Raji (cell line): ENCODE measurements around the gene COQ10B.

ENCODE experiments used
- POLR2A ChIP-seq: IDR thresholded peaks from 2 replicates; pipeline ENCODE4 v1.6.1; 2011; ENCODE audit warnings: low read depth, low read length, control low read depth; ENCODE audit not compliant: insufficient read depth

The COQ10B gene

DNA sequence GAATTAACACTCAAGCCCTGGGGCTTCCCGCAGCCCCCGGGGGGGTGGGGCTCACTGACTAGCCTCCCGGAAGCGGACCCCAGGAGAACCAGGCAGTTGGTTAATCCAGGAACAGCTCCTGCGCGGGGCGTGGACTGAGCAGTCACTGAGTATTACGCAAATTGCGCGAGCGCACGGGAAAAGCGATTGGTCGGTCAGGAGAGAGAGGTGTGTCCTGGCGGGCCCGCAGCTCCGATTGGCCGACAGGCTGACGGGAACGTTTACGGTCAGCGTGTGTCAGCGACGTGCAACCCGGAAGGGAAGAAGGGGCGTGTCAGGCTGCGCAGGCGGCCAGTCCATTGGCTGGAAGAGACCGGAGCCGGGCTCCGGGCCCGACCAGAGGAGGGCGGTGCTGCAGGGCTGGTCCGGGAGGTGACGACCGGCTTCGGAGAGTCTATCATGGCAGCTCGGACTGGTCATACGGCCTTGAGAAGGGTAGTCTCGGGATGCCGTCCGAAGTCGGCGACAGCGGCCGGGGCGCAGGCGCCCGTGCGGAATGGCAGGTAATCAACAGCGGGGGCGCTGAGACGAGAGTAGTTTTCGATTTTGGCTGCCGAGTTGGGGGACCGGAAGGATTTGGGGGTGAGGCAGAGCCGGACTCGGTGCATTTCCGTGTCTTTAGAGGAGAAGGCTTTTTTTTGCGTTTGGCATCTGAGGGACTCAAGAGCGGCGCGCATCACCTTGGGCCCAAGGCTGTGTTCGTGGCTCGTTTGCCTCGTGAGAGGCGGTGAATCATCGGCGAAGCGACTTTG, at the start of gene COQ10B:
Gene COQ10B (plus strand): TSS at position 430 of the 791 bp plus-strand sequence. CDS start 9 bp downstream, at position 439.
- TF ChIP-seq POLR2A: peak; percentile 75

DNA sequence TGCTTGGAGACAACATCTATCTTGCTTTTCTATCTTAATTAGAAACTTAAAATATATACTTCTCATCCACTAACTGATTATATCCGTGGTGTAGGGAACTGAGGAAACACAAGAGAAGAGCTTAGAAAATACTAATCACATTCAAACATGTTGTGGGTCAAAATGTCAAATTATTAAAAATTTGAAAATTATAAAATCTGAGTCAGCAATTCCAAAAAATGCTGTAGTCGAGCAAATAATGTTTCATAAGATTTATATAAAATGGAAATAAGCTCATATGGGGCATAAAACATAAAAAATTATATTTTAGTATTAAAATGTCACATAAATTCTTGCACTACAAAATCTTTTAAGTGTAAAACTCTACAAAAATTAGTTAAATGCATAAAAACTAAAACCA, 47.8 kb upstream of the COQ10B start:
- TF ChIP-seq POLR2A: no peak

DNA sequence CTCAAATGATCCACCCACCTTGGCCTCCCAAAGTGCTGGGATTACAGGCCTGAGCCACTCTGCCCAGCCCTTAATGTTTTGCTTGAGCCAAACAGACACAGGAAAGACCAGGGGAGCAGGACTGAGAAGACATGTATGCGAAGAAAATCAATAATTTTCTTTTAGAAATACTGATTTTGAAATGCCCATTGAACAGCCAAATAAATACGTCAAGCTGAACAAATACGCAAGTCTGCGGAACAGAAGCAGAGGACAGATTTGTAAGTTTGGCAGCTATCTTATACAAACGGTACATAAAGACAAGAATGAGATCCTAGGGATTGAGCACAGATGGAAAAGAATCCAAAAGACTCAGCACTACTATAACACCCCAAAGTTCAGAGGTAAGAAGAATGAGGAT, 39.3 kb upstream of the COQ10B start:
- TF ChIP-seq POLR2A: no peak

DNA sequence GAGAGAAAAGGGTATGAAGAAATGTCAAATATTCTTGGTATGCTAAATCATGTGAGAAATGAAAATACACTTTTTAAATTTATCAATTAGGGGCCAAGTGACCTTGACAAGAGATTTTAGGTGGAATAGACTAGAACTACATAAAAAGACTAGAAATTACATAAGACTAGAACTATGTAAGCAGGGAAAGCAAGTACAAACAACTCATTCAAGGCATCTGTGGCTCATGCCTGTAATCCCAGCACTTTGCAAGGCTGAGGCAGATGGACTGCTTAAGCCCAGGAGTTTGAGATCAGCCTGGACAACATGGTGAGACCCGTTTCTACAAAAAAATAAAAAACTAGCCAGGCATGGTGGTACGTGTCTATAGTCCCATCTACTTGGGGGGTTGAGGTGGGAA, 38.8 kb upstream of the COQ10B start:
- no peak for TF ChIP-seq POLR2A

DNA sequence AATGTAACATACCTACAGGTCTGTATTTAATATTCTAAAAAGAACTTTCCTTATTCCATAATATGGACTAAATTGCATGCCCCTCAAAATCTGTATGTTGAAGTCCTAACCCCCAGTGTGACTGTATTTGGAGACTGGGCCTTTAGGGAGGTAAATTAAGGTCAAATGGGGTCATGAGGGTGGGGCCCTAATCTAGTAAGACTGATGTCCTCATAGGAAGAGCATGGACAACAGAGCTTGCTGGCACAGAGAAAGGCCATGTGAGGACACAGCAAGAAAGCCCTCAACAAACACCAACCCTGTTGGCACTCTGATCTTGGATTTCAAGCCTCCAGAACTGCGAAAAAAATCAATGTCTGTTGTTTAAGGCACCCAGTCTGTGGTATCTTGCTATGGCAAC, 37.1 kb upstream of the COQ10B start:
- TF ChIP-seq POLR2A: no peak

DNA sequence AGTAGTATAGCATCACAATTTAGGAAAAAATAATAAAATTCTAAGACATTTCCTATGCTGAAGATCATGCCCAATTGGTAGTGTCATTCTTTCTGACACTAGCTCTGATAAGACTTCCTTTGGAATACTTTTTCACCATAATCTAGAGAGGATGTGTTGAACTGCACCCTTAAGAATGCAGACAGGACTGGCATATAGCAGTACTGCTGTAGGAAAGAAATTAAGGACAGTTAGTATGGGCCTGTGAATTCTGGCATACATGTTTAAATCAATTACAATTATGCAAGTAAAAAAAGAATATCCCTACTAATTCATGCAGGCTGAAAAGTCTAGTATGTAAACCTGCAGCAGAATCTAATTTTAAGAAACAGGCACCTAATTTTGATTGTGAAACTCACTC, 33.9 kb upstream of the COQ10B start:
- no peak for TF ChIP-seq POLR2A

DNA sequence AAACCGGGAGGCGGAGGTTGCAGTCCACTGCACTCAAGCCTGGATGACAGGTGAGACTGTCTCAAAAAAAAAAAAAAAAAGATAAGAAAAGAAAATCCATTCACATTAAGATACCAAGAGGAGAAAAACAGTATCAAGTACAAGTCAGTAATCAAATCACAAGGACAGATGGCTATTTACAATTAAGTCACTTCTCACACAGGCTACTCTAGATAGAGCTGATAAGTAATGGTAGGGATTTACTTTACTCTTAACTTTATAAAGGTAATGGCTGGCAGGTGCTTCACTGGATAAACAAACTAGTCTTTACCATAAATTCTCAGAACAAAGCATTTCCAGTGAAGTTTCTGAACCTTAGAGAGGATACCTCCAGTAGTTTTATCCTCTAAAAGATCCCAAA, 30.0 kb upstream of the COQ10B start:
- TF ChIP-seq POLR2A: no peak

DNA sequence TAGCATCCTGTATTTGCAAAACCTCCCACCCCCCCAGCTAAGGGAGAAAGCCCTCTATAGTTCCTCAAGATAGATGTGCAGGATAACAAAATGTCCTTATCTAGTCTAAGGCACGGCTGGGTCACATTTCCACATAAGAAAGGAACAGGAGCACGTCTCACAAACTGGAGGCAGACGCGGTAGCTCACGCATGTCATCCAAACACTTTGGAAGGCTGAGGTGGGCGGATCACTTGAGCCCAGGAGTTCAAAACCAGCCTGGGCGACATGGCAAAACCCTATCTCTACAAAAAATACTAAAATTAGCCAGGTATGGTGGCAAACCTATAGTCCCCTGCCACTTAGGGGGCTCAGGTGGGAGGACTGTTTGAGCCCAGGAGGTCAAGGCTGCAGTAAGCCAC, 27.8 kb upstream of the COQ10B start:
- no peak for TF ChIP-seq POLR2A

DNA sequence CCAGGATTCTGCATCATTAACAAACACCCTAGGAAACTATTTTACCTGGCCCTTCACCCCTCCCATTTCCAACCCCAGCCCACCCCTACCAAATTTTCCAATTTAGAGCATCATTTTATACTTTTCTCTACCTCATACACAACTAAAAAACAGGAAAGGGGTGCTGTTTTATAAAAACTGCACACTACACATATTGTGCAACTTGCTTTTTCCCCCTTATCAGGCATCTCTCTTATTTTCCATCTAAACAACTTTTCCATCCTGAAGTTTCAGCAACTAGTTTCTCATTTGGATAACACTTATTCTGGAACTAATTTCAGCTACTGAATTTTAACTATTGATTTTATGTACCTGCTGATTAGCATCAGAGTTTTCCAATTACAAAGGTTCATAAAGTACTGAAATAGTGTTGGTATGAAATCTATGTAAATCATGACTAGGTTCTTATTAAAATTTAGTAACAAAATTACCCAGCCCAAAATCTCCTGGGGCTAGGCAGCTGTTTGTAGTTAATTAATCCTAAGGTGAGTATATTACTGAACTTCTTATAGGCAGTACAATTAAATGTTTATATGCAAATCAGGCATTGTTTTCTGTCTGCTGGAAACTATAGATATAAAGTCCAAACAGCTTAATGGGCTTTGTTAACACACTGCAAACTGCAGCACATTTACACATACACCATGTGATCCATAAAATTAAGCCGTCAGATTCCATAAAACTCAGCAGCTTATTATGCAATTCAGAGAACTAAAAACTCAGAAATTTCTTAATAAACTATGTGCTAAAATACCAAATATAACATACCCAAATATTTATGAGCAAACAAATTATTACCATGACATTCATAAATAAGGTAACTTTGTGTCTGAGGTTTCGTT, 26.4 kb upstream of the COQ10B start:
- TF ChIP-seq POLR2A: no peak

DNA sequence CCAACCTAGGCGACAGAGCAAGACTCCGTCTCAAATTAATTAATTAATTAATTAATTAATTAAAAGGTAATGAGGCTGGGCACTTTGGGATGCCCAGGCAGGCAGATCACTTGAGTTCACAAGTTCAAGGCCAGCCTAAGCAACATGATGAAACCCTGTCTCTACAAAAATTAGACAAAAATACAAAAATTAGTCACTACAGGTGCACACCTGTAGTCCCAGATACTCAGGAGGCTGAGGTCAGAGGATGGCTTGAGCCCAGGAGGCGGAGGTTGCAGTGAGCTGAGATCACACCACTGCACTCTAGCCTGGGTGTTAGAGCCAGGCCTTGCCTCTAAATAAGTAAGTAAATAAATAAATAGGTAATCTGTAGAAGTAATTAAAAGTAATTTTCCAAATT, 25.4 kb upstream of the COQ10B start:
- TF ChIP-seq POLR2A: no peak

DNA sequence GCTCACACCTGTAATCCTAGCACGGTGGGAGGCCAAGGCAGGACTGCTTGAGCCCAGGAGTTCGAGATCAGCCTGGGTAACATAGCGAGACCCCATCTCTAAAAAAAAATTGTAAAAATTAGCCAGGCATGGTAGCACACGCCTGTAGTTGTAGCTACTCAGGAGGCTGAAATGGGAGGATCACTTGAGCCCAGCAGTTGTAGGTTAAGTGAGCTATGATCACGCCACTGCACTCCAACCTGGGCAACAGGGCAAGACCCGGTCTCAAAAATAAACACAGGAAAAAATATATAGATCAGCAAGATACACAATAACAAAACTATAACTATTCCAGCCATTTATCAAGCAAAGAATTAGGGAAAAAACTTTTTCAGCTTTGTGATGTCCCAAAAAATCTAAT, 21.5 kb upstream of the COQ10B start:
- no peak for TF ChIP-seq POLR2A

DNA sequence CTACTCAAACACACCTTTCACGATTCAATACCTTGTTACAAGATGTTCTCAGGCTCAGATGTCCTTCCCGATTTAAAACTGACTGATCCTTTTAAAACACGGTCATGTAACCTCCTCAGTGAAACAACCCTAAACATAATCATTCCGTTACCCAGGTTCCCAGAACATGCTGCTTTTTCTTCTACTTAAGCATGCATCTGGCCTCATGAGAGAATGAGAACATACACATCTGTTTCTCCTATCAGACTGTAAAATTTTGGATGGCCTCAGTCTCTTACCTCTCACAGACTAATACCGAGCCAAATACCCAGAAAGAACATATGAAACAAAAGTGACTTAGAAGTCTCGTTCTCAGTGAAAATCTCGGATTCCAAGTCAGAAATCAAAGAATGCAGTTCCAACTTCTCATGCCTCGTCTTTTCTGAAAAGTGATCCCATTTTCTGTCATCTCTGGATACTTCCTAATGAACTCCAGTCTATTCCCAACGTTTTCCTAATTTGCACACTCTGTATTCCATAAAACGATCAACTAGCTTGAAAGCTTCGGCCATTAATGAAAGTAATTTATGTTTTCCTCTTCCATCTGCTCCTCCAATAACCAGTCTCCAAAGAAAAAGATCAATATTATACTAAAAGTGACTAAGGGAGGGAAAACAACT, 19.4 kb upstream of the COQ10B start:
- TF ChIP-seq POLR2A: no peak

DNA sequence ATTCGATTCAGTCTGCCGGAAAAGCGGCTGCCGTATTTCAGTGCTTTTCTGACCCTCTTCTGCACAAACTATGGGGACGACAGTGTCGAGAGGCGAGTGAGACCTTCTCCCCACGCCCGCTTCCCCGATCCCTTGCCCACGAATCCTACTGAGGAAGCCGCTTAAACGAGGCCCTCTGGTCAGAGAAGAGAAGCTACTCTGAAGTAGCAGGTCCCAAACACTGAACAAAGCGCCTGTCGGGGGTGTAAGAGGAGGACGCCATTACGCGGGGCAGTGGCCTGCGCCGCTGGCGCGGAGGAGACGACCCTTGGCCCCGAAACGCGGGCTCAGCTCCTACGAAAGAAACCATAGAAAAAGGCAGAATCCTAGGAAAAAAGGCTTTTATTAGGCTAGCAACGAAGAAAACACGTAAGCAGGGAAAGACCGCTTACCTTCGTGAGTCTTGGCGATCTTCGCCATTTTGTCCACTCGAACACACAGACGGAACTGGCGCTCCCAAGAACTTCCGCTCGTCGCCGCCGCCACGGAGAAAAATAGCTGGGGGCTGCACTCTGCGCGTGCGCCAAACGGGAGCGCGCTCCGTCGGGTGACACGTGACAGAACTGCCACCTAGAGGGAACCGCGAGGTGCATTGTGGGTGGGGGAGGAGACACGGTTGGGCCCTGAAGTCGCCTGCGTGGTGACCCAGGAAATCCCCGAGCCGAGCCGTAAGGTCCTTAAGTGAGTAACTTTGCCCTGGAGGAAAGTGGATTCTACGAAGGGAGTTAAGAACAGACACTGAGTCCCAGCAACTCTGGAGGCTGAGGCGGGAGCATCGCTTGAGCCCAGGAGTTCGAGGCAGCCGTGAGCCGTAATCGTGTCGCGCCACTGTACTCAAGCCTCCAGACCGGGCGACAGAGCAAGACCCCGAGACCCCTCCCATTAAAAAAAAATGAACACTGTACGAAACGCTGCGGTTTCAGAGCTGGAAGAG, 18.5 kb upstream of the COQ10B start, which contains the start of gene SF3B1:
Gene SF3B1 (minus strand): TSS at position 488 of the 973 bp plus-strand sequence. CDS start 29 bp downstream, at position 459.
- peak; percentile 94 for TF ChIP-seq POLR2A

DNA sequence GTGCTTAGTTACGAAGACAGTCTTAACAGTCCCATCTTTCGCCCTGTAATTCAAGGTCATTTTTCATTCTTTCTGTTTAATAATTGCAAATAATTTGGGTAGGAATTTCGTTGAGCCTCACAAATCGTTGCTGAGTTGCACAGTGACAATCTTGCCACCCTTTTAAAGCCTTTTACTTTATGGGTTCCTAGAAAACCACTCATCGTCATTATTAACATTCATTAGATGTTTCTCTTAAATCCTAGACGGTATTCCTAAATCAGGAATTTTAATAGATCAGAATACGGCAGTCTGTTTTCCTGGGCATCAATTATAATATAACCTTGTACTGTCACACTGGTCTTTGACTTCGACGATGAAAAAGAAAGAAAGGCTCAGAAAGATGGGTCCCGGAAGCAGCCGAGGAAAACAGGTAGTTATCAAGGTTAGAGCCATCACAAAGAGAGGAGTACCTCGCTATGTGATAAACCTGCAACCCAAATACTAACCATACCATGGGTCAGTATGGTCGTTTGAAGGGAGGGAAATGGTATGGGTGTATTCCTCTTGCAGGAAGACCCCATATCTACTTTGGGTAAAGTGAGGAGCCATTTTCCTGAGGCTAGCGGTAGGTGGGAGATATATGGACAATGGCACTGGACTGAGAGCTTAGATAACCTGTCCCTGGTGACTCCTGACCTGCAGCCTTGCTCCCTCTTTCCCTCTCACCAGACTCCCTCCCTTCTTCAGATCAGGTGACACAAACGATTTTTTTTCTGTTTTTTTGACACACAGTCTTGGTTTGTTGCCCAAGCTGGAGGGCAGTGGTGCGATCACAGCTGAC, 17.5 kb upstream of the COQ10B start:
- no peak for TF ChIP-seq POLR2A

DNA sequence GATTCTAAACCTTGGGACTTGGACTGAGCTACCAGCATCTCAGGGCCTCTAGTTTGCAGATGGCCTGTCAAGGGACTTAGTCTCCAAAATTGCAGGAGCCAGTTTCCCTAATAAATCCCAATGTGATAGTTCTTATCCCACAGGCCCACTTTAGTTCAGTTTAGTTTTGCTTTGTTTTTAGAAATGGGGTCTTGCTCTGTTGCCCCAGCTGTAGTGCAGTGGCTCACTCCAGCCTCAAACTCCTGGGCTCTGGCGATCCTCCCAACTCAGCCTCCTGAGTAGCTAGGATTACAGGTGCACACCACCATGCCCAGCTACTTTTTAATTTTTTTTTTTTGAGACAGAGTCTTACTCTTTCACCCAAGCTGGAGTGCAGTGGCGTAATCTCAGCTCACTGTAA, 16.0 kb upstream of the COQ10B start:
- no peak for TF ChIP-seq POLR2A
